ENCODE results near the gene LPP.

The LPP gene

DNA sequence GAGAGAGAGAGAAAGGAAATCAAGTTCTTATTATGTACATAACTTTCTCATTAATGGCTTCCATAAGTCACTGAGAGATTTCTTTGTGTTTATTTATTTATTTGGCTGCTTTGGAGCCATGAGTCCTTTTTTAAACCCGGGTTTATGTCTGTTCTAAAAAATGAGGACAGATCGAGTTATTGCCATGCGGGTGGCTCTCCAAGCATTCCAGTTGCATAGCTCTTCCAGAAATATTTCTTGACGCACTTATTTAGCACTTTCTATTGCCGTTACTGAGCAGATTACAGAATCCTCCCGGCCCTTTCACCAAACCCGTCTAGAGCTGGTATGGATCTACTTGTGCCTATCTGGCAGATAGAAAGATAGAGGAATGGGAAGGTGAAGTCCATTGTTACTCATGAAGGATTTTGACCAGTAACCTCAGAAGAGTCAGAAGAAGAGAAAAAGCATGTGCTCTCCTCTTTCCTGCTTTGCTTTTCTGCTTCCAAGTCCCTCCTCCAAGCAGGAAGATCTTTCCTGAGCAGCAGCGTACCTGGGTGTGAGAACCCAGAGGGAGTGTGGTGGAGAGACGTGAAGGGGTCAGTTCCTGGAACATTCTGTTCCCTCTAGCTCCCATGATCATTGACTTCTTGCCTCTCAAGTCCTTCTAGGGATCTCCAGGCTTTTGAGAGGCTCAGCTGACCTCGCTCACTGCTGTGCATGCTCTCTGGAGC is 112.8 kb downstream of the LPP start:
- TF ChIP-seq TAF1 (IDR thresholded peaks at IDR 0.05; ENCODE audit: borderline replicate concordance, insufficient read depth, low read length) (no peak), POLR2AphosphoS5 (IDR thresholded peaks at IDR 0.05; ENCODE audit: low read depth, low read length) (no peak), FOXP2 (optimal IDR thresholded peaks at IDR 0.05; ENCODE audit: borderline replicate concordance, extremely low read depth, extremely low read length, insufficient read depth) (no peak)

DNA sequence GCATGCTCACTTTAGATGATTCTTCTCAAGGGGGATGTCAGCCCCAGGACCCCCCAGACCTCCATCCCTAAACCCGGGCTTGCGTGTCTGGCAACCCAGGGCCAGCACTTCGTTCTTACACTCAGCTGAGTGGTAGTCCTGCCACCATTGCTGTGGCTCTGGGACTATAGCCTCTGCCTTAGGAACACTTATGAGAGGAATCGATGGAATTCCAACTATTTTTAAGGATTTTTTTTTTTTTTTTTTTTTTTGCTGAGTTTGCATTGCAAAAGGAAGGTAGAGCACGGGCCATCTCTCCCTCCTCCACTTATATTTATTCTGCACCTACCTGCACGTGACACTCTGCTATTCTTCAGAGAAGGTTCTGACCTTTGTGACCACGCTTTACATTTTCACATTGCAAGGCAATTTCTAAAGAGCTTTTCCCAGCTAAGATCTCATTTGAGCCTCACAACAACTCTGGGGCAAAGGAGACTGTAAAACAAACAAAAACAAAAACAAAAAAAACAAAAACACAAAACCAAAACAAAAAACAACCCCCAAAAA is 113.9 kb downstream of the LPP start:
- TF ChIP-seq SIN3A (IDR thresholded peaks at IDR 0.05; ENCODE audit: borderline replicate concordance, insufficient read depth, low read length) (no peak), FOXP2 (optimal IDR thresholded peaks at IDR 0.05; ENCODE audit: borderline replicate concordance, extremely low read depth, extremely low read length, insufficient read depth) (no peak), TAF1 (IDR thresholded peaks at IDR 0.05; ENCODE audit: borderline replicate concordance, insufficient read depth, low read length) (no peak), POLR2AphosphoS5 (IDR thresholded peaks at IDR 0.05; ENCODE audit: low read depth, low read length) (no peak)
- TF ChIP-seq, protein P1, sequence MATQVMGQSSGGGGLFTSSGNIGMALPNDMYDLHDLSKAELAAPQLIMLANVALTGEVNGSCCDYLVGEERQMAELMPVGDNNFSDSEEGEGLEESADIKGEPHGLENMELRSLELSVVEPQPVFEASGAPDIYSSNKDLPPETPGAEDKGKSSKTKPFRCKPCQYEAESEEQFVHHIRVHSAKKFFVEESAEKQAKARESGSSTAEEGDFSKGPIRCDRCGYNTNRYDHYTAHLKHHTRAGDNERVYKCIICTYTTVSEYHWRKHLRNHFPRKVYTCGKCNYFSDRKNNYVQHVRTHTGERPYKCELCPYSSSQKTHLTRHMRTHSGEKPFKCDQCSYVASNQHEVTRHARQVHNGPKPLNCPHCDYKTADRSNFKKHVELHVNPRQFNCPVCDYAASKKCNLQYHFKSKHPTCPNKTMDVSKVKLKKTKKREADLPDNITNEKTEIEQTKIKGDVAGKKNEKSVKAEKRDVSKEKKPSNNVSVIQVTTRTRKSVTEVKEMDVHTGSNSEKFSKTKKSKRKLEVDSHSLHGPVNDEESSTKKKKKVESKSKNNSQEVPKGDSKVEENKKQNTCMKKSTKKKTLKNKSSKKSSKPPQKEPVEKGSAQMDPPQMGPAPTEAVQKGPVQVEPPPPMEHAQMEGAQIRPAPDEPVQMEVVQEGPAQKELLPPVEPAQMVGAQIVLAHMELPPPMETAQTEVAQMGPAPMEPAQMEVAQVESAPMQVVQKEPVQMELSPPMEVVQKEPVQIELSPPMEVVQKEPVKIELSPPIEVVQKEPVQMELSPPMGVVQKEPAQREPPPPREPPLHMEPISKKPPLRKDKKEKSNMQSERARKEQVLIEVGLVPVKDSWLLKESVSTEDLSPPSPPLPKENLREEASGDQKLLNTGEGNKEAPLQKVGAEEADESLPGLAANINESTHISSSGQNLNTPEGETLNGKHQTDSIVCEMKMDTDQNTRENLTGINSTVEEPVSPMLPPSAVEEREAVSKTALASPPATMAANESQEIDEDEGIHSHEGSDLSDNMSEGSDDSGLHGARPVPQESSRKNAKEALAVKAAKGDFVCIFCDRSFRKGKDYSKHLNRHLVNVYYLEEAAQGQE (IDR thresholded peaks at IDR 0.05; ENCODE audit: insufficient read depth in 1 of 2, low read depth in 2 of 2, low read length in 2 of 2): no peak

DNA sequence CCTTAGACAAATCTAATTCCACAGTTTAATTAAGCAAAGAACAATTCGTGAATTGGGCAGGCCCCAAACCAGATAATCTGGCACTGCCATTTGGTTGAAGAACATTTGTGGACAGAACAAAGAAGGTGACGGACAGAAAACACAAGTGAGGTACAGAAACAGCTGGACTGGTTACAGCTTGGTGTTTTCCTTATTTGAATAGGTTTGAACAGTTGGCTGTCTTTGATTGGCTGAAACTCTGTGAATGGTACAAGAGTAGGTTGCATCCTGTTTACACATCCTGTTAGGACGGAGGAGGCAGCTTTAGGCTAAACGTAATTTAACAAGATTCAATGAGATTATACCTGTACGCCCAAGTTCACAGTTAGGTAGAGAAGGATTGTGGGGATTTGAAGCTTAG is 114.4 kb downstream of the LPP start:
- TF ChIP-seq TAF1 (IDR thresholded peaks at IDR 0.05; ENCODE audit: borderline replicate concordance, insufficient read depth, low read length) (no peak), POLR2AphosphoS5 (IDR thresholded peaks at IDR 0.05; ENCODE audit: low read depth, low read length) (no peak), FOXP2 (optimal IDR thresholded peaks at IDR 0.05; ENCODE audit: borderline replicate concordance, extremely low read depth, extremely low read length, insufficient read depth) (no peak), SIN3A (IDR thresholded peaks at IDR 0.05; ENCODE audit: borderline replicate concordance, insufficient read depth, low read length) (no peak)
- TF ChIP-seq, protein P1 (IDR thresholded peaks at IDR 0.05; ENCODE audit: insufficient read depth in 1 of 2, low read depth in 2 of 2, low read length in 2 of 2): no peak

DNA sequence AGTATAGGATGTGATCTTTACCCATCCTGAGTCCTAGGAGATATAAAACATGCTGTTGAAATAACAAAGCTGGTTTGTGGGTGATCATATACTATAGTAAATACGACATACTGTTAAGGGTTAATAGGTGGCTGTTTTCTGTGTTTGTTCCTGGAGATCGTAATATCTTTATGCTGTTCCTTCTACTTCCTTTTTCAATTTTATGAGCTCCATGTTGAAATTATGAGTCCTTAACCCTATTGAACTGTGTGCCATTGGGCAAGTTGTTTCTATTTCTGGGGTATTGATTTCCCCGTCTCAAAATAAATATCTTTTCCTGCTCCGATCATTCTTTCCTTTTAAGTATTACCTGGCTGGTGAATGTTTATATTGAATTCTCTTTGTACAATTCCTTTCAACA is 115.1 kb downstream of the LPP start:
- TF ChIP-seq FOXP2 (optimal IDR thresholded peaks at IDR 0.05; ENCODE audit: borderline replicate concordance, extremely low read depth, extremely low read length, insufficient read depth) (no peak), SIN3A (IDR thresholded peaks at IDR 0.05; ENCODE audit: borderline replicate concordance, insufficient read depth, low read length) (no peak), POLR2AphosphoS5 (IDR thresholded peaks at IDR 0.05; ENCODE audit: low read depth, low read length) (no peak), TAF1 (IDR thresholded peaks at IDR 0.05; ENCODE audit: borderline replicate concordance, insufficient read depth, low read length) (no peak)
- TF ChIP-seq, protein P1 (IDR thresholded peaks at IDR 0.05; ENCODE audit: insufficient read depth in 1 of 2, low read depth in 2 of 2, low read length in 2 of 2): no peak

DNA sequence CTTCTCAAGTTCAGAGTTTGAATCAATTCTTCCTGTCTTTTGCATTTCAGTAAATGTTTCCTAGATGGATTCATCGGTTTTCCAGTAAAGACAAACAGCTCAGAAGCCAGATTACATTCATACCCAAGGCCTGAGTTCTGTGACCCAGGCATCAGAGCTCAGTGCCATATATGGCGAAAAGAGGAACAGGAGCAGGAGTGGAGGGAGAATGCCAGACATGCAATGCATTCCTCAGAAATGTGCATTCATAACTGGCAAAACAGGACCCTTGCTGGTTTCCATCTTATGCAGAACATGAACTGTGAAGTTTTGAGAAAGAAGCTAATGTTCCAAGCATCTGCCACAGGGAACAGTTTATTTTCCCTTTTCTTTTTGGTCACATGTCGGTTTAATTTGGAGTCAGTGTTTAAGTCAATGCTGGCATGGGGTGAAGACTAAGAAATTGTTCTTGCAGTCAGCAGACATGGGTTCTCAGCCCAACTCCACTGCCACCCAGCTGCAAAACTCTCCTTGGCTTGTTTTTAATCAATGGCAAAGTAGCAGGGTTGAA is 116.5 kb downstream of the LPP start:
- TF ChIP-seq POLR2AphosphoS5 (IDR thresholded peaks at IDR 0.05; ENCODE audit: low read depth, low read length) (no peak), TAF1 (IDR thresholded peaks at IDR 0.05; ENCODE audit: borderline replicate concordance, insufficient read depth, low read length) (no peak), FOXP2 (optimal IDR thresholded peaks at IDR 0.05; ENCODE audit: borderline replicate concordance, extremely low read depth, extremely low read length, insufficient read depth) (no peak)
